GM21367 (cell line): ENCODE results near the gene AKR1B1.
A peak's percentile ranks its signal among the peaks of the same experiment; 100 is the strongest.

ENCODE experiments used
- ATAC-seq: cut with Tn5 transposase; IDR thresholded peaks from one replicate; pipeline ENCODE4 v1.9.1; 2021; ENCODE audit not compliant: unreplicated experiment

Gene AKR1B1

GRCh38 chr7:134446446-134446845 is 12.5 kb downstream of the AKR1B1 start:
- no peak for ATAC-seq

- no peak for ATAC-seq
Observed at GRCh38 chr7:134444961-134445315, 14.0 kb downstream of the AKR1B1 start.

- no peak for ATAC-seq
Observed at GRCh38 chr7:134444198-134444960, 14.5 kb downstream of the AKR1B1 start.

- ATAC-seq: no peak
Observed at GRCh38 chr7:134443396-134444070, 15.4 kb downstream of the AKR1B1 start.

- ATAC-seq: no peak
Observed at GRCh38 chr7:134442441-134443220, 16.3 kb downstream of the AKR1B1 start.

GRCh38 chr7:134441264-134441663 is 17.6 kb downstream of the AKR1B1 start:
- no peak for ATAC-seq

GRCh38 chr7:134440476-134440875 is 18.4 kb downstream of the AKR1B1 start:
- ATAC-seq: no peak

- ATAC-seq: no peak
Observed at GRCh38 chr7:134440067-134440466, 18.8 kb downstream of the AKR1B1 start.

- ATAC-seq: no peak
Observed at GRCh38 chr7:134438946-134439345, 20.0 kb downstream of the AKR1B1 start.

GRCh38 chr7:134435161-134435920 is 23.6 kb downstream of the AKR1B1 start:
- ATAC-seq: no peak

GRCh38 chr7:134434701-134435100 is 24.2 kb downstream of the AKR1B1 start:
- ATAC-seq: no peak

GRCh38 chr7:134433430-134433829 is 25.5 kb downstream of the AKR1B1 start:
- no peak for ATAC-seq

GRCh38 chr7:134432296-134433152 is 26.4 kb downstream of the AKR1B1 start:
- ATAC-seq: peak; percentile 94

- no peak for ATAC-seq
Observed at GRCh38 chr7:134431815-134432214, 27.1 kb downstream of the AKR1B1 start.

- ATAC-seq: no peak
Observed at GRCh38 chr7:134429481-134429880, 29.4 kb downstream of the AKR1B1 start.

GRCh38 chr7:134428942-134429341 is 30.0 kb downstream of the AKR1B1 start:
- ATAC-seq: no peak

- ATAC-seq: no peak
Observed at GRCh38 chr7:134427896-134428295, 31.0 kb downstream of the AKR1B1 start.

- ATAC-seq: no peak
Observed at GRCh38 chr7:134425777-134426176, 33.1 kb downstream of the AKR1B1 start.

- ATAC-seq: no peak
Observed at GRCh38 chr7:134422638-134423037, 36.3 kb downstream of the AKR1B1 start.

GRCh38 chr7:134422008-134422407 is 36.9 kb downstream of the AKR1B1 start:
- ATAC-seq: no peak
